ENCODE results near the gene SLC11A1. TPM values are rescaled to one million over a fixed set of nuclear protein-coding genes. Genes with fewer than 3 reads are reported as not detected.

SLC11A1 gene
- total RNA-seq, result 3.5 TPM

GRCh38 chr2:218381916-218382366 is at the start of gene SLC11A1:
SLC11A1 (plus strand) TSS chr2:218382273; CDS start chr2:218382369, 96 bp downstream.
- ATAC-seq, result peak; percentile 32

GRCh38 chr2:218332288-218332687 is 49.8 kb upstream of the SLC11A1 start:
- ATAC-seq, result peak; percentile 18

- ATAC-seq, result no peak
These were observed 49.0 kb upstream of the SLC11A1 start for GRCh38 chr2:218332920-218333645.

GRCh38 chr2:218334531-218334930 is 47.5 kb upstream of the SLC11A1 start:
- no peak for ATAC-seq

GRCh38 chr2:218340656-218341055 is 41.4 kb upstream of the SLC11A1 start:
- ATAC-seq, result no peak

GRCh38 chr2:218341381-218341780 is 40.7 kb upstream of the SLC11A1 start:
- ATAC-seq, result no peak

GRCh38 chr2:218342837-218343236 is 39.2 kb upstream of the SLC11A1 start:
- ATAC-seq, result no peak

GRCh38 chr2:218343591-218343990 is 38.5 kb upstream of the SLC11A1 start:
- no peak for ATAC-seq

- no peak for ATAC-seq
These were observed 37.9 kb upstream of the SLC11A1 start for GRCh38 chr2:218344090-218344754.

- ATAC-seq, result no peak
These were observed 37.2 kb upstream of the SLC11A1 start for GRCh38 chr2:218344755-218345417.

GRCh38 chr2:218345491-218346236 is 36.4 kb upstream of the SLC11A1 start:
- no peak for ATAC-seq

GRCh38 chr2:218347172-218347571 is 34.9 kb upstream of the SLC11A1 start:
- no peak for ATAC-seq

GRCh38 chr2:218354045-218354444 is 28.0 kb upstream of the SLC11A1 start:
- ATAC-seq, result no peak

- ATAC-seq, result no peak
These were observed 27.1 kb upstream of the SLC11A1 start for GRCh38 chr2:218354850-218355443.

- ATAC-seq, result no peak
These were observed 24.6 kb upstream of the SLC11A1 start for GRCh38 chr2:218357236-218358177.

- ATAC-seq, result no peak
These were observed 21.6 kb upstream of the SLC11A1 start for GRCh38 chr2:218360453-218360852.

- ATAC-seq, result no peak
These were observed 19.5 kb upstream of the SLC11A1 start for GRCh38 chr2:218362606-218363005.

- ATAC-seq, result no peak
These were observed 18.3 kb upstream of the SLC11A1 start for GRCh38 chr2:218363736-218364135.

- ATAC-seq, result no peak
These were observed 17.9 kb upstream of the SLC11A1 start for GRCh38 chr2:218364196-218364595.

- ATAC-seq, result no peak
These were observed 15.3 kb upstream of the SLC11A1 start for GRCh38 chr2:218366621-218367414.

Measured in esophagus mucosa (tissue), 1 donor.